Stimulated activated naive CD8-positive, alpha-beta T cell treated with anti-CD3 and anti-CD28 coated beads, Interleukin-15, Interleukin-2, amounts not matched to agents 100 U/mL and 50 U/mL, for 24 hours (primary cell): Measurements from ENCODE around the gene SETSIP.
"Not testable (repeated sequence)": the region's sequence is repeated elsewhere in the genome, so short reads cannot be mapped to it uniquely, and the experiment has no call there.

Source experiments
- ATAC-seq: fragments of 150-1000 bp; cut with Tn5 transposase; one replicate; pipeline ENCODE4 v1.10.0; 2021
- DNase-seq: peaks from one replicate; pipeline ENCODE4 v3.0.0; 2021

Gene SETSIP

DNA sequence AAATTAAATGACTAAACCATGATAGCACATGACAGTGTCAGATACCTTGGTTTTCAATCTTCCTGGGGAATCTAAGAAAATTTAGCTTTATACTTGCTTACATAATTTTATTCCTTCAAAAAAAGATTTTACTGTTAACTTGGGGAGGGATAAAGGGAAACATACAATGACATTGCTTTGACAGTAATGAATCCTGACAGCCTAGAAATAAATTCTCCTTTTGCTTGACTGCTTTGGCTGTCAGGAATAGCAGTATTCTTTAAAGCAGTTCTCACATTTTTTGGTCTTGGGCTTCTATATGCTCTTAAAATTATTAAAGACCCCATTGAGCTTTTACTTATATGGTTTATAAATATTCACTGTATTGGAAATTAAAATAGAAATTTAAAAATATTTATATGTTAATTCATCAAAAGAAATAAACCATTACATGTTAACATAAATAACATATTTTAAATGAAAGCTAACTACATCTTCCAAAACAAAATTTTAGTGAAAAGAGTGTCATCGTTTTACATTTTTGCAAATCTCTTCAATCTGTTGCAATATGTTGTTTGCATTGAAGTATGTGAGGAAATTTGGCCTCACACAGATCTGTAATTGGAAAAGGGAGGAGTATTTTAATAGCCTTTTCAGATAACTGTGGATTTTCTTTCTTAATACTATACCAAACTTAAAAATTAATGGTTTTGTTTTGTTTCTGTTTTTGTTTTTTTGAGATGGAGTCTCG, 29.3 kb downstream of the SETSIP start:
- DNase-seq (no peak), ATAC-seq (no peak)

DNA sequence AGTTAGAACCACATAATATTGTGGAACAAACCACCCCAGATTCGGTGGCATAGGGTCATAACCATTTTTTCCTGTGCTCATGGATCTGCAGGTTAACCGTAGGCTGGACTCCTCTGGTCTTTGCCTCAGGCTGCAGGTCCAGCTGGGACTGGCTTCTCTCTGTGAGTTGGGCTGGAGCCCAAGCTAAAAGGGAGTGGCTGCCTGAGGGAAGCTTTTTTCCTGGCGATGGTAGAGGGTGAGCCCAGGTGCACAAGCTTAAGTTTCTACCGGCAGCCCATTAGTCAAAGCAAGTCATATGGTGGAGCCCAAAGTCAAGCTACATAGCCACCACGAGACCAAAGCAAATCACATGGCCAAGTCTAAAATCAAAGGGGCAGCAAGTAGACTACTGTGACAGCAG, 31.6 kb downstream of the SETSIP start:
- DNase-seq: no peak
- ATAC-seq: no peak

DNA sequence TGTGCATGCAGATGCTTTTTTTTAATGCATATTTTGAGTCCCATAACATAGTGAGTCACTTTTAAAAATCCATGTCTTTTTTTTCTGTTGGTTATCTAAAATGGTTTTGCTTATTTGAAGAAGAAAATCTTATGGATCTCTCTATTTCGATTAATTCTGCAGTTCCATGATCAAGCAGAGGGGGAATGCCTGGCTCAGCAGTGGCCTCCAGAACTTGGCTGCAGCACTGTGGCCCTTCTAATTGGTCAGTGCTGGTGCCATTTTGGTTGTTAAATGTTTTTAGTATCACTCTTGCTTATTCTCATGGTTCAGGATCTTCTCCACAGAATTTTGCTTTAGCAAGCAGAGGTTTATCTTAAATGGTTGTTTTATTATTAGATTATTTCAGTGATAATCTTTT, 34.2 kb downstream of the SETSIP start:
- DNase-seq (no peak), ATAC-seq (no peak)

DNA sequence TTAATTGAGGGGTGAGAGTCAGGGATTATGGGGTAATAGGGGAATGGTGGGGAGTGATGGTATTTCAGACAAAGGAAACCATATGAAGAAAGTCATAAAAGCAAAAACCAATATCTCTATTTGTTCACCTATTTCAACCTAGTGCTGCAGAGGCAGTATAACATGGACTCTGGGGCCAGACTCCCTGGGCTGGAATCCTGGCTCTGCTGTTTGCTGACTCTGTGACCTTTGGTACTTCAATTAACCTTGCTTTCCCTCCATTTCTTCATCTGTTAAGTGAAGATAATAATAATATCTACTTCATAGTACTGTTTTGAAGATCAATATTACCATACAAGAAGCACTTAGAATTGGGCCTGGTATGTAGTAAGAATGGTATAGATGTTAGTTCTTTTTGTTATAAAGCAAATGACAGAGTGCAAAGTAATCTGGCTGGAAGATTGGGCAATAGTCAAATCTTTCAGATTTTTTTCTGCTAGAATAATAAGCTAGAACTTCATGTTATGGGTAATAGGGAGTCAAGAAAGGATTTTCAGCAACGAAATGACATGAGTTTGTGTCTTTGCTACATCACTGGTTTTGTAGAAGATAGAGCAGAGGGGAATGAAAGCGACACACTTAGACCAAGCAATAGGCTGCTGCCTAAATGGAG, 36.4 kb downstream of the SETSIP start:
- DNase-seq (no peak), ATAC-seq (no peak)

DNA sequence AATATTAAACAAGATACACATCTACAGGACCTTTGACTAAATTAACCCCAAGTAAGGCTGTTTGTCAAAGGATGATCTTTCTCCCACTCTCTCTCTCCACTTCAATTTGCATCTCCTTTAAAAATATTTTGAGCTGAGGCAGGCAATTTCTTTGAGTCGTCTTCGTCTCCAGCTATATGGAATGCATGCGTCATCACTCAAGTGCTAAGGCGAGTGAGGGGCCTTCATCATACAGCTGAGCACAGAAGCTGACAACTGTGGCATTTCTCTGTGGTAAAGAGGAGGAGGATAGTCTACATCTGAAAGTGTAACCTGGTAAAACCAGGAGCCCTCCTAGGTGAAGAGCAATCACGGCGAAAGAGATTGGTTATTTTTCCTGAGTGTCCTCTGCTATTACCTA, 37.8 kb downstream of the SETSIP start:
- no peak for DNase-seq
- ATAC-seq: no peak

DNA sequence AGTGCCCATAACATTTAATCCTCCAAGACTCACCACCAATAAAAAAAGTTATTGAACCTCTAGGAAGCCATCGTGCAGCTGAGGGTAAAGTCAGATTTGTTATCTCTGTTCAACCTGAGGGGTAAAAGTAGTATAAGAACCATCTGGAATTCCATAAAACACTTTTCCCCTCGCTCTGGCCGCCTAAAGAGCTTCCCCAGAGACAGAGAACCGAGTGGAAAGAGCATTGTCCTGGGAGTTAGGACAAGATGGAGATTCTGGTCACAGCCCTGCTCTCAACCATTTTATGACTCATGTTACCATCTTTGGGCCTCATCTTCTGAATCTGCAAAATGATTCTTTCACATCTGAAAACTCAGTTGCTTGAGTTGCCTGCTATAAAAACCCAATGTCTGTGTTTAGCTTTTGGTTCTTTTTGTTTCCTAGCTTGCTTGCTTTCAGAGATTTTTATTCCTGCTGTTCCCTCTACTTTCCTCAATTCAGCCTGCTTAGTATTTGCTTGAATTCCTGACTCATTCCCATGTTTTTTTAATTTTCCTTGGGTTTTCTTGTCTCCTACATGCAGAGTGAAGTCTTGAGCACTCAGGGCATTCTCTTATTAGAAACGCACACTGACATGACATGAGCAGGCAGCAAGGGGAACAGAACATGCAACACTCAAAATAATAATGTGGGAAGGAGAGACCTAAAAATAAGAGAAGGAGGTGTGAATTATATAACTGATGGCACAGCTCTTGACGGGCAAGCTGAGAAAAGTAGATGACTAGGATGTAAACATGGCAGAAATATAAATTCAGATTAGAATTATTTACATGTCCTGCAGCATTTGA, 43.7 kb downstream of the SETSIP start:
- ATAC-seq: no peak
- no peak for DNase-seq

DNA sequence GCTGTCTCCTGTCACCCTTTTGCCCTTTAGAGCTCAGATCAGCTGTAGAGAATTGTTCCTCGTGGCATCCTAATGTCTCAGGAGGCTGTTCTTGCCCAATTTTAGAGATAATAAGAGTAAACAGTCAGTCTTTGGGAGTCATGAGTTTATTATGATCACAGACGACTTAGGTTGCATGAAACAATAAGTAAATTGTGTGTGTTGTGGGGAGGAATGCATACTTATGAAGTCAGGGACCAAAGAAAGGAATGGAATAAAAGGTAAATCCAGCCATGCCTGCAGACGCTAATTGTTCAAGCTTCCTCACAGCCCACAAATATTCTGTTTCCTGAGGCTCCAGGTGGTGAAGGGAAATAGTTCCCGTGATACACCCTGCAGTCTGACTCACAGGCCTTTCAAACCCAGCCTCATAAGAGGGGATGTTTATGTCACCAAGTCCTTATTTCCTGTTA, 44.5 kb downstream of the SETSIP start:
- ATAC-seq (peak; percentile 60), DNase-seq (peak; percentile 8)

DNA sequence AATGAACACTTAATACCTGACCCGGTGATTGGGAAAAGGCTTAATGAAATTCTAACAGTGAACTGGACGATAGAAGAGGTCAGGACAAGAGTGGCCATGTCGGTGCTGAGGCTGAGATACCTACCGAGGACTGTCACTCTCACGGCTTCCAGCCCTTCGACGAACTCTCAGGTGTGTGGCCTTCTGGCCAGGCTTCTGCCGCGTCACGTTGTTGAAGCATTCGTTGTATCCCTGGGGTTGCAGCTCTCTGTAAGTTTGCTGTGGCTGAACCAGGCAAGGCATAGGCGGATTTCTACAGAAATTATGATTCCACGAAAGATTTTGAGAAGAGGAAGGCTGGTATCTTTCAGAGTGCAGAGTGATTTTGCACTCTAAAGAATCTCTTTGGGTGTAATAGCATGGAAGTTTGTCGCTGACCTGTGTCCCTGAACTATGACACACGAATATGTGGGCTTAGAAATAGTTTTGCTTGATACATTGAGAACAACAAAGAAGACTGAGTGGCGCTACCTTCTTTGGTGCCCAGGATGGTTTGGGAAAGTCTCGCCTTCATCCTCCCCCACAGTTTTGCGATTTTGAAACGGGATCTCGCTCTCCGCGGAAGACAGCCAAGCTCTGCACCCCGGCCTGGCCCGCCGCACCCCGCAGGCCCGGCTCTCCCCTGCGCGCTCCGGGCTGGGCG, 45.8 kb downstream of the SETSIP start:
- DNase-seq (no peak), ATAC-seq (no peak)

DNA sequence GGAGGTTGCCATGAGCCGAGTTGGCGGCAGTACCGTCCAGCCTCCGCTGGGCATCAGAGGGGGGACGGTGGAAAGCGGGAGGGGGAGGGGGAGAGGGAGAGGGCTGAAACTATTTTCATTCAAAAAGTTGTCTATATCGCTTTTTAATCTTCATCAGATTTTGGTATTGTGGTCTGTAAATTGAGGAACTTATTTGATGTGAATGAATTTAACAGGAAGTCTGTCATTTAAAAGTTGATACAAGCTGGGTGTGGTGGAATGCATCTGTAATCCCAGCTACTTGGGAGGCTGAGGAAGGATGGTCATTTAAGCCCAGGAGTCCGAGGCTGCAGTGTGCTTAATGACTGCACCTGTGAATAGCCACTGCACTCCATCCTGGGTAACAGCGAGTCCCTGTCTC, 48.4 kb downstream of the SETSIP start:
- DNase-seq: no peak
- no peak for ATAC-seq

DNA sequence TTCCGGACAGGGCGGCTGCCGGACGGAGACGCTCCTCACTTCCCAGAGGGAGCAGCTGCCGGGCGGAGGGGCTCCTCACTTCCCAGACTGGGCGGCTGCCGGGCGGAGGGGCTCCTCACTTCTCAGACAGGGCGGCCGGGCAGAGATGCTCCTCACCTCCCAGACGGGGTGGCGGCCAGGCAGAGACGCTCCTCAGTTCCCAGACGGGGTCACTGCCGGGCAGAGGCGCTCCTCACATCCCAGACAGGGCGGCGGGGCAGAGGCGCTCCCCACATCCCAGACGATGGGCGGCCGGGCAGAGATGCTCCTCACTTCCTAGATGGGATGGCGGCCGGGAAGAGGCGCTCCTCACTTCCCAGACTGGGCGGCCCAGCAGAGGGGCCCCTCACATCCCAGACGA, 49.2 kb downstream of the SETSIP start:
- not testable (repeated sequence) for DNase-seq, ATAC-seq
